SK-MEL-5 (cell line): ENCODE measurements around the gene SCN5A. TPM values are rescaled to one million over a fixed set of nuclear protein-coding genes. Genes with fewer than 3 reads are reported as not detected.
A peak's percentile ranks its signal among the peaks of the same experiment; 100 is the strongest.

Source experiments
- DNase-seq: peaks from one replicate; pipeline ENCODE4 v3.0.0-alpha.2; 2016; ENCODE audit warnings: low read depth, low spot score
- in situ Hi-C: cut with HindIII; loops from 2 replicates; pipeline ENCODE4 v1.10.0; 2016; ENCODE audit warnings: low sequenced_read_pairs, high pct_unique_total_duplicates, low pct_unique_long_range_greater_than_20kb
- total RNA-seq: library from RNA; depleted of rRNA; stranded (reverse); fragments of >200 nt; shearing (Covaris generic); gene quantifications from 2 replicates; pipeline ENCODE4 v1.2.3, GENCODE V29; 2014

SCN5A gene
- total RNA-seq, 1 experiment from 2014 or later = 1.0 TPM

- in situ Hi-C loops = loop anchor here (25.0 kb wide), 1 partner anchor 138 kb away; no protein-coding TSS in a partner anchor
- no peak for DNase-seq
These were observed 913 bp upstream of the SCN5A start for GRCh38 chr3:38650248-38650951.

- DNase-seq = no peak
- in situ Hi-C loops = no loop called here
These were observed 608 bp downstream of the SCN5A start for GRCh38 chr3:38648659-38649499.

GRCh38 chr3:38648024-38648658, 1.3 kb downstream of the SCN5A start:
- no peak for DNase-seq
- in situ Hi-C loops = no loop called here

GRCh38 chr3:38647217-38647970, 2.1 kb downstream of the SCN5A start:
- in situ Hi-C loops = no loop called here
- DNase-seq = no peak

- in situ Hi-C loops = no loop called here
These were observed 2.9 kb downstream of the SCN5A start for GRCh38 chr3:38646630-38647029.

GRCh38 chr3:38646062-38646461, 3.4 kb downstream of the SCN5A start:
- DNase-seq = no peak

More at GRCh38 chr3:38646630-38647029, 2.9 kb downstream of the SCN5A start:
- peak; percentile 78 for DNase-seq

GRCh38 chr3:38645601-38646000, 3.9 kb downstream of the SCN5A start:
- no peak for DNase-seq
- in situ Hi-C loops = no loop called here

More at GRCh38 chr3:38646062-38646461, 3.4 kb downstream of the SCN5A start:
- in situ Hi-C loops = no loop called here

GRCh38 chr3:38645076-38645475, 4.4 kb downstream of the SCN5A start:
- DNase-seq = no peak

GRCh38 chr3:38644662-38645053, 4.8 kb downstream of the SCN5A start:
- DNase-seq = no peak
- in situ Hi-C loops = no loop called here

More at GRCh38 chr3:38645076-38645475, 4.4 kb downstream of the SCN5A start:
- in situ Hi-C loops = no loop called here

- in situ Hi-C loops = no loop called here
- no peak for DNase-seq
These were observed 5.3 kb downstream of the SCN5A start for GRCh38 chr3:38644016-38644661.

- in situ Hi-C loops = no loop called here
- no peak for DNase-seq
These were observed 5.9 kb downstream of the SCN5A start for GRCh38 chr3:38643592-38643991.

GRCh38 chr3:38643090-38643489, 6.4 kb downstream of the SCN5A start:
- DNase-seq = no peak
- in situ Hi-C loops = no loop called here

GRCh38 chr3:38641461-38642110, 7.9 kb downstream of the SCN5A start:
- no peak for DNase-seq
- in situ Hi-C loops = no loop called here

GRCh38 chr3:38640661-38641452, 8.6 kb downstream of the SCN5A start:
- in situ Hi-C loops = no loop called here
- DNase-seq = no peak

GRCh38 chr3:38638354-38638753, 11.1 kb downstream of the SCN5A start:
- in situ Hi-C loops = no loop called here
- DNase-seq = no peak

- in situ Hi-C loops = no loop called here
- DNase-seq = no peak
These were observed 11.6 kb downstream of the SCN5A start for GRCh38 chr3:38637906-38638305.
